Fibroblast of lung (primary cell): Measurements from ENCODE around the gene CCDC92B.

Source experiments
- CTCF ChIP-seq, 2 donors: IDR thresholded peaks in 1 of 2; conservative IDR thresholded peaks in 1 of 2; 1 replicate in 1 of 2; 2 replicates in 1 of 2; pipeline ENCODE4 v1.5.1; 2011 to 2012; ENCODE audit warnings: low read length in 2 of 2, control low read depth in 1 of 2, inconsistent platforms in 1 of 2, low read depth in 1 of 2, mild to moderate bottlenecking in 1 of 2
- EZH2 ChIP-seq: IDR thresholded peaks from 2 replicates; pipeline ENCODE4 v1.5.1; 2012; ENCODE audit warnings: low read length, control low read depth, mild to moderate bottlenecking; ENCODE audit errors: missing control alignments

- TF ChIP-seq CTCF (conservative IDR thresholded peaks at IDR 0.05 in 1 of 2, IDR thresholded peaks at IDR 0.05 in 1 of 2; ENCODE audit: low read depth in 1 of 2, low read length in 2 of 2) (no peak), EZH2 (no peak)
Measured at GRCh38 chr17:2713881-2714280, 35.6 kb downstream of the CCDC92B start.
